B cell (primary cell): ENCODE results near the gene EPG5. TPM values are rescaled to one million over a fixed set of nuclear protein-coding genes. Genes with fewer than 3 reads are reported as not detected.

ENCODE experiments used
- ATAC-seq: fragments of 200-7000 bp; cut with Tn5 transposase; one replicate; pipeline ENCODE4 v1.10.0; 2021; ENCODE audit warnings: low read depth, mild to moderate bottlenecking, moderate number of reproducible peaks, moderate library complexity
- CTCF ChIA-PET: fragments of 350-600 bp; sonication (Branson Sonifier 250); formaldehyde crosslinking; loops from one replicate; lab custom pipeline; 2021; ENCODE audit warnings: antibody characterized with exemption, inconsistent platforms; lab: Charles Lee
- POLR2A ChIA-PET: fragments of 350-600 bp; sonication (Branson Sonifier 250); formaldehyde crosslinking; loops from one replicate; lab custom pipeline; 2021; ENCODE audit warnings: antibody characterized with exemption; lab: Charles Lee
- DNase-seq: peaks from one replicate; pipeline ENCODE4 v3.0.0; 2013
- H2AFZ ChIP-seq: 2 replicates; pipeline ENCODE4 v1.6.1; 2012; ENCODE audit warnings: mild to moderate bottlenecking, low read depth, low read length; ENCODE audit not compliant: insufficient read depth, poor library complexity, severe bottlenecking
- H3K27ac ChIP-seq, 2 donors: 1 replicate in 1 of 2; 2 replicates in 1 of 2; pipeline ENCODE4 v1.5.1; 2012 to 2013; ENCODE audit warnings: low read length in 2 of 2, mild to moderate bottlenecking in 2 of 2, moderate library complexity in 1 of 2
- H3K27me3 ChIP-seq, 4 experiments: fragments of 200-600 bp in 1 of 4; sonication (generic) in 1 of 4; replicated peaks in 1 of 4; 1 replicate in 2 of 4; 2 replicates in 2 of 4; pipeline versions ENCODE4 v1.6.1 to v1.7.0; 2013 to 2016; ENCODE audit warnings: low read length in 3 of 4, mild to moderate bottlenecking in 2 of 4, mixed read lengths in 1 of 4, moderate library complexity in 1 of 4; ENCODE audit not compliant: insufficient read depth in 4 of 4, control insufficient read depth in 3 of 4; ENCODE audit errors: control extremely low read depth in 1 of 4
- H3K36me3 ChIP-seq, 2 experiments: replicated peaks in 1 of 2; 1 replicate in 1 of 2; 2 replicates in 1 of 2; pipeline versions ENCODE4 v1.6.1 to v1.7.1; 2013; ENCODE audit warnings: low read length in 1 of 2; ENCODE audit not compliant: insufficient read depth in 2 of 2, control insufficient read depth in 1 of 2; ENCODE audit errors: control extremely low read depth in 1 of 2, extremely low read depth in 1 of 2
- H3K4me1 ChIP-seq, 2 donors: fragments of 200-600 bp in 1 of 2; sonication (generic) in 1 of 2; 1 replicate in 1 of 2; 2 replicates in 1 of 2; pipeline versions ENCODE4 v1.5.1 to v1.6.1; 2013 to 2017; ENCODE audit warnings: low read length in 2 of 2; ENCODE audit not compliant: control insufficient read depth in 2 of 2, insufficient read depth in 2 of 2
- H3K4me2 ChIP-seq: replicated peaks from 2 replicates; pipeline ENCODE3; 2012; ENCODE audit warnings: mild to moderate bottlenecking, low read depth, low read length; ENCODE audit not compliant: poor library complexity, severe bottlenecking
- H3K4me3 ChIP-seq, 5 experiments: fragments of 200-600 bp in 1 of 5; sonication (generic) in 1 of 5; 1 replicate in 3 of 5; 2 replicates in 2 of 5; pipeline versions ENCODE4 v1.5.1 to v1.7.0; 2011 to 2016; ENCODE audit warnings: low read length in 4 of 5, mild to moderate bottlenecking in 4 of 5, low read depth in 2 of 5, control low read depth in 1 of 5, moderate library complexity in 1 of 5; ENCODE audit not compliant: insufficient read depth in 1 of 5; ENCODE audit errors: control extremely low read depth in 1 of 5, extremely low read depth in 1 of 5
- H3K79me2 ChIP-seq: fragments of 200-600 bp; sonication (generic); one replicate; pipeline ENCODE4 v1.6.0; 2016; ENCODE audit warnings: low read length; ENCODE audit not compliant: control insufficient read depth, insufficient read depth
- H3K9ac ChIP-seq: fragments of 200-600 bp; sonication (generic); 2 replicates; pipeline ENCODE4 v1.6.1; 2017; ENCODE audit warnings: mild to moderate bottlenecking, low read length, moderate library complexity
- H3K9me3 ChIP-seq, 3 donors: one replicate each; pipeline versions ENCODE4 v1.6.1 to v1.7.1; 2013; ENCODE audit warnings: low read length in 2 of 3; ENCODE audit not compliant: control insufficient read depth in 2 of 3, insufficient read depth in 1 of 3; ENCODE audit errors: control extremely low read depth in 1 of 3
- H4K20me1 ChIP-seq: 2 replicates; pipeline ENCODE4 v1.6.0; 2012; ENCODE audit warnings: mild to moderate bottlenecking, low read length; ENCODE audit not compliant: insufficient read depth, control insufficient read depth, poor library complexity, severe bottlenecking
- H3K27ac Mint-ChIP-seq: one replicate; pipeline ENCODE4 v1.8.0; 2021; ENCODE audit warnings: mixed read lengths
- H3K27me3 Mint-ChIP-seq: one replicate; pipeline ENCODE4 v1.8.0; 2021; ENCODE audit warnings: mixed read lengths
- H3K4me1 Mint-ChIP-seq: one replicate; pipeline ENCODE4 v1.8.0; 2021; ENCODE audit warnings: mixed read lengths
- H3K4me3 Mint-ChIP-seq: one replicate; pipeline ENCODE4 v1.8.0; 2021; ENCODE audit warnings: mixed read lengths
- H3K9me3 Mint-ChIP-seq: one replicate; pipeline ENCODE4 v1.8.0; 2022; ENCODE audit warnings: mixed read lengths; ENCODE audit not compliant: insufficient read depth
- EZH2 ChIP-seq: IDR thresholded peaks from 2 replicates; pipeline ENCODE4 v1.6.1; 2012; ENCODE audit warnings: borderline replicate concordance, low read depth, mild to moderate bottlenecking, moderate library complexity, low read length; ENCODE audit not compliant: insufficient read depth, poor library complexity, severe bottlenecking
- WGBS: methylation state at CpG from one replicate; pipeline ENCODE4 v1.1.5; 2013; ENCODE audit warnings: missing lambda C conversion rate; ENCODE audit not compliant: insufficient coverage; 5-methylcytosine and 5-hydroxymethylcytosine counted together
- intact Hi-C: fragments of 100-400 bp; cut with micrococcal nuclease; formaldehyde crosslinking; loops from one replicate; pipeline ENCODE4 v1.10.0; 2022
- polyA plus RNA-seq: library from polyadenylated mRNA; depleted of rRNA; stranded (reverse); fragments of >200 nt; gene quantifications from 2 replicates; pipeline ENCODE4 v1.2.3, GENCODE V29; 2012
- total RNA-seq, 2 donors: library from RNA; stranded (reverse); fragments of 120-200 nt in 1 of 2; gene quantifications; 1 replicate in 1 of 2; 2 replicates in 1 of 2; pipeline versions ENCODE4 v1.2.3 to v1.2.4, GENCODE V29; 2013 to 2022
- TF ChIP-seq, protein P1 (sequence below): fragments of 200-600 bp; IDR thresholded peaks from one replicate; pipeline ENCODE4 v1.8.0; 2022; ENCODE audit warnings: antibody characterized with exemption, mild to moderate bottlenecking

EPG5 gene
- total and polyA plus RNA-seq, 2 donors (not counting 1 experiment from before 2014, with no cell fraction given), result 10.3 to 50.4 TPM

GRCh38 chr18:45926691-45927090 lies 40.4 kb downstream of the EPG5 start:
- Histone ChIP-seq H3K4me2 (no peak overlapping the region), H3K9me3 (no peaks in the 10 kb centered on the region), H3K9ac (no peak overlapping the region), H4K20me1 (no peaks in the 10 kb centered on the region), H3K4me1 (no peaks in the 10 kb centered on the region), H3K27me3 (no peaks in the 10 kb centered on the region), H3K4me3 (no peak overlapping the region), H2AFZ (no peak overlapping the region), H3K27ac (no peak overlapping the region), H3K36me3 (peaks cover 18 to 81% of the 10 kb centered on the region in 2 experiments), H3K79me2 (no peaks in the 10 kb centered on the region)
- CTCF ChIA-PET, result interaction anchor here (2.0 kb wide), 1 partner anchor 147 kb away, joined by 5 read pairs; no protein-coding TSS in a partner anchor
- Mint-ChIP-seq H3K27me3 (no peaks in the 10 kb centered on the region), H3K4me3 (no peak overlapping the region), H3K4me1 (no peaks in the 10 kb centered on the region), H3K9me3 (no peaks in the 10 kb centered on the region), H3K27ac (no peak overlapping the region)
- TF ChIP-seq, protein P1, sequence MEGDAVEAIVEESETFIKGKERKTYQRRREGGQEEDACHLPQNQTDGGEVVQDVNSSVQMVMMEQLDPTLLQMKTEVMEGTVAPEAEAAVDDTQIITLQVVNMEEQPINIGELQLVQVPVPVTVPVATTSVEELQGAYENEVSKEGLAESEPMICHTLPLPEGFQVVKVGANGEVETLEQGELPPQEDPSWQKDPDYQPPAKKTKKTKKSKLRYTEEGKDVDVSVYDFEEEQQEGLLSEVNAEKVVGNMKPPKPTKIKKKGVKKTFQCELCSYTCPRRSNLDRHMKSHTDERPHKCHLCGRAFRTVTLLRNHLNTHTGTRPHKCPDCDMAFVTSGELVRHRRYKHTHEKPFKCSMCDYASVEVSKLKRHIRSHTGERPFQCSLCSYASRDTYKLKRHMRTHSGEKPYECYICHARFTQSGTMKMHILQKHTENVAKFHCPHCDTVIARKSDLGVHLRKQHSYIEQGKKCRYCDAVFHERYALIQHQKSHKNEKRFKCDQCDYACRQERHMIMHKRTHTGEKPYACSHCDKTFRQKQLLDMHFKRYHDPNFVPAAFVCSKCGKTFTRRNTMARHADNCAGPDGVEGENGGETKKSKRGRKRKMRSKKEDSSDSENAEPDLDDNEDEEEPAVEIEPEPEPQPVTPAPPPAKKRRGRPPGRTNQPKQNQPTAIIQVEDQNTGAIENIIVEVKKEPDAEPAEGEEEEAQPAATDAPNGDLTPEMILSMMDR, result no peak
- no peak for TF ChIP-seq EZH2
- 97% methylated on average over 3 of the region's 3 CpGs for WGBS
- DNase-seq (no peak), ATAC-seq (no peak)
- intact Hi-C loops, result no loop called here
- POLR2A ChIA-PET, result no interaction called here

- no peak for TF ChIP-seq EZH2
- TF ChIP-seq, protein P1, result no peak
- Histone ChIP-seq H3K4me2 (no peak overlapping the region), H3K9me3 (no peaks in the 10 kb centered on the region), H2AFZ (no peak overlapping the region), H3K4me1 (no peaks in the 10 kb centered on the region), H4K20me1 (no peaks in the 10 kb centered on the region), H3K4me3 (no peak overlapping the region), H3K27me3 (no peaks in the 10 kb centered on the region), H3K79me2 (no peaks in the 10 kb centered on the region), H3K9ac (no peak overlapping the region), H3K36me3 (peaks cover 20 to 82% of the 10 kb centered on the region in 2 experiments), H3K27ac (no peak overlapping the region)
- H3K9me3 Mint-ChIP-seq, result no peaks in the 10 kb centered on the region
- peaks cover 5% of the 10 kb centered on the region for H3K4me1 Mint-ChIP-seq
- ATAC-seq (no peak), DNase-seq (no peak)
- intact Hi-C loops, result no loop called here
- no peak overlapping the region for H3K27ac Mint-ChIP-seq
- no CpG with 5 or more reads among the region's 3 CpGs for WGBS
- ChIA-PET POLR2A (no interaction called here), CTCF (interaction anchor here (2.0 kb wide), 1 partner anchor 147 kb away, joined by 5 read pairs; no protein-coding TSS in a partner anchor)
- H3K4me3 Mint-ChIP-seq, result no peak overlapping the region
- no peaks in the 10 kb centered on the region for H3K27me3 Mint-ChIP-seq
Measured at GRCh38 chr18:45926085-45926484, 41.0 kb downstream of the EPG5 start.
